NCI-H1930 (cell line): ENCODE measurements around the gene CCNI2.

Experiments
- DNase-seq, 2 experiments: peaks; one replicate each; lab custom pipeline; 2025; lab: John Stamatoyannopoulos, UW

The CCNI2 gene

GRCh38 chr5:132765311-132766019 is 18.2 kb downstream of the CCNI2 start:
- DNase-seq, result no peak

GRCh38 chr5:132766020-132766805 is 19.0 kb downstream of the CCNI2 start:
- no peak for DNase-seq

DNA sequence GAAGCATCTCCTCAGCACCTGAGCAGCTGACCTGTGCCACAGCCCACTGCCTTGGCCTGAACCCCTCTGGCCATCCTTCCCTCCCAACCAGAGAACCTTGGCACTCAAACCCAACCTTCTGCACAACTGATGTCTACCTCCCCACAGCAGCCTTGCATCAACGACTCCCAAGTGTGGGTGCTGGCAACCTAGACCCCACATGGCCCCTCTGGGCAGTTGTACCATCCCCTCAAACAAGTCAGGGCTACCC is 19.5 kb downstream of the CCNI2 start:
- no peak for DNase-seq

DNA sequence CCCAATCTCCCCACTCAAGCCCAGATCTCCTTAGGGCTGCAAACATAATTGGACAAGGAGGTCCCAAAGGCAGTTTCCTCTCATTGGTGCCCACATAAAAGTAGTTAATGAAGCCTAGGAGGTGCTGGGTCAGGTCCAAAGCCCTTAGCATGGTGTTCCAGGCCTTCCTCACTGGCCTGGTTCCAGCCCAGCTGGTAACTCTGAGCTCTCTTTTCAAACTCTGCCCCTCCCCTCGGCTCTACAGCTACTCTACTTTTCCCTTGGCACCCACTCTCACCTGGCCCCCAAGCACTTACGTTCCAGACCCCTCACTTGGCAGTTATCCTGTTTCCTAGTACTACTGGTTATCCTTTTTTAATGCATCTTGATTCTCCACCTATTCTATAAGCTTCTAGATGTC is 19.9 kb downstream of the CCNI2 start:
- no peak for DNase-seq

GRCh38 chr5:132768485-132768868 is 21.3 kb downstream of the CCNI2 start:
- DNase-seq, result no peak

- no peak for DNase-seq
These were observed 23.4 kb downstream of the CCNI2 start for GRCh38 chr5:132770476-132771159.

DNA sequence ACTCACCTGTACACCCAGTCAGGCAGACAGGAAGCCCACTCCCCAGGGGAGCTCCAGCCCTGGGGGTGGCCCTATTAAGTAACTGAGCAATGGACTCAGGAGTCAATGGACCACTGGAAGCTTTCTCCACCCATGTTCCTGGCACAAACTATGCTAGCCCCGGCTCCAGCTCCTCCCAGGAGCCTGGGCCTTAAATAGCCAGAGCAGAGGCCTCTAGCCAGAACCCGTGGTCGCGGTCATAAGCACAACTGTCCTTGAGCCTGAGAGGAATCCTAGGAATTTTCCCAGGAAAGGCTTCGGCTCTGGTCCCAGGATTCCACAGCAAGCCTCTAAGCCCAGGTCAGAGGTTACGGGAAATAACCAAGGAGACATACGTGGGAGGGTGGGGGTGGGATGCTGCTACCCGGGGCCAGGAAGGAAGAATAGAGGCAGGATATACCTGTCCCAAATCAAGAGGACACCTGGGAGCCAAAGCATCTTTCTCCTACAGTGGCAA is 24.3 kb downstream of the CCNI2 start:
- no peak for DNase-seq

- DNase-seq, result no peak
These were observed 25.3 kb downstream of the CCNI2 start for GRCh38 chr5:132772291-132773070.

- no peak for DNase-seq
These were observed 25.9 kb downstream of the CCNI2 start for GRCh38 chr5:132773114-132773513.

GRCh38 chr5:132773601-132774355 is 26.6 kb downstream of the CCNI2 start:
- no peak for DNase-seq

GRCh38 chr5:132774406-132774805 is 27.2 kb downstream of the CCNI2 start:
- DNase-seq, result no peak

DNA sequence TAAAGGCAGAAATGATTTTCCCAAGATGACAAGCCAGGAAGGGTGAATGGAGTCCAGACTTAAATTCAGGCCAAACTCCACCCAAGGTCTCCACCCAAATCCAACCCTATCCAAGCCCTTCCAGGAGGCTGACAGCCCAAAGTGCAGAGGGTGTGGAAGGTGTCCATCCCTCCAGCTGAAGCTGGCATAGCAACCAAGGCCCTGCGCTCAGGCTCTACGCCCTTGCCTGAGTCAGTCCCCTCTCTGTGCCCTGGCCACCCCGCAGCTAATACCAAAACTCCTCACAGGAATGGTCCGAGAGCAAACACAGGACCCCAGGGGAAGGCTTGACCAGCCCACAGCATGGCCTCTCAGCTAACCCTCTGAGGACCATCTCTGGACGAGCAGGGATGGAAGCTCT is 27.7 kb downstream of the CCNI2 start:
- no peak for DNase-seq

- no peak for DNase-seq
These were observed 28.3 kb downstream of the CCNI2 start for GRCh38 chr5:132775476-132775961.

DNA sequence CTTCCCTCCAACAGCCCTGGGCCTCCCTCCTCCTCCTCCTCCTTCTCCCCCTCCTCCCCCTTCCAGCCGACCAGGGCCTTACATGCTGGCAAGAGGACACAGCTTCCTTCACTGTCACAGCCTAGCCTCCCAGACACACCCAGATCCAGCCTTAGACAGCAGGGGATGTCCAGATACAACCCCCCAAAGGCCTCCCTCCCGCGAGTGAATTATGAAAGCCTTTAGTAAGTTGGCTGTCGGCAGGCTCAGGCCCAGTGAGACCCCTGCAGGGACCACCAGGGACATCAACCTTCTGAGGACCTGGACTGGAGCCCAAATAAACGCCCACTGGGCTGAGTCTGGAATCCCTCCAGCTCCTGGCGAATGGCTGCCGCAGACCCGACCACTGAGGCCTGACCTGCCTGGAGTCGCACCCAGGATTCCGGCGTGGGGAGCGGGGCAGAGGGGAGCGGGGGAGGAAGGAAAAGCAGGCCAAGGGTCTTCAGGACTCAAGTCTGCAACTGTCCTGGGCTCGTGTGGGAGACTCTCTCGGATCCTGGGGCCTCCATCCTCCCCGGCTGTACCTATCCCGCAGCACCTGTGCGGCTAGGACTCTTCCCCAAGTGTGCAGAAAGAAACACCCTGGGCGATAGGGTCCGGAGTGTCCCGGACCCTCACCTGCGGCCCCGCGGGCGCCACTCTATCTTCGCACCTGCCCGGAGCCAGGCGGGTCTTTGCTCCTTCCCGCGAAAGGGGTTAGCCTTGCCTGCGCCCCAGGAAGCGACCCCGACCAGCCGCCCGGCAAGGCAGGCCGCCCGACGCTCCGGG is 29.1 kb downstream of the CCNI2 start:
- DNase-seq, result no peak

DNA sequence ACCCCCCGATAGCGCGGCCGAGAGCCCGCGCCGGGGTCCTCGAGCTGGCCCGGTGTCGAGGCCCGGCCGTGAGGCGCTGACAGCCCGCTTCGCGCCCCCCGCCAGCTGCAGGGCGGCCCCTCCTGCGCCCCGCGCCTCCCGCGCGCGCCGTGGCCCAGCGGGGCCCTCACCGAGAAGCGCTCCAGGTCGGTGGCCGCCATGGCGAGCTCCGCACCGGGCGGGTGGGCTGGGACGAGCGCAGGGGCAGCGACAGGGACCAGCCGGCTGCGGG is 29.6 kb downstream of the CCNI2 start:
- no peak for DNase-seq

DNA sequence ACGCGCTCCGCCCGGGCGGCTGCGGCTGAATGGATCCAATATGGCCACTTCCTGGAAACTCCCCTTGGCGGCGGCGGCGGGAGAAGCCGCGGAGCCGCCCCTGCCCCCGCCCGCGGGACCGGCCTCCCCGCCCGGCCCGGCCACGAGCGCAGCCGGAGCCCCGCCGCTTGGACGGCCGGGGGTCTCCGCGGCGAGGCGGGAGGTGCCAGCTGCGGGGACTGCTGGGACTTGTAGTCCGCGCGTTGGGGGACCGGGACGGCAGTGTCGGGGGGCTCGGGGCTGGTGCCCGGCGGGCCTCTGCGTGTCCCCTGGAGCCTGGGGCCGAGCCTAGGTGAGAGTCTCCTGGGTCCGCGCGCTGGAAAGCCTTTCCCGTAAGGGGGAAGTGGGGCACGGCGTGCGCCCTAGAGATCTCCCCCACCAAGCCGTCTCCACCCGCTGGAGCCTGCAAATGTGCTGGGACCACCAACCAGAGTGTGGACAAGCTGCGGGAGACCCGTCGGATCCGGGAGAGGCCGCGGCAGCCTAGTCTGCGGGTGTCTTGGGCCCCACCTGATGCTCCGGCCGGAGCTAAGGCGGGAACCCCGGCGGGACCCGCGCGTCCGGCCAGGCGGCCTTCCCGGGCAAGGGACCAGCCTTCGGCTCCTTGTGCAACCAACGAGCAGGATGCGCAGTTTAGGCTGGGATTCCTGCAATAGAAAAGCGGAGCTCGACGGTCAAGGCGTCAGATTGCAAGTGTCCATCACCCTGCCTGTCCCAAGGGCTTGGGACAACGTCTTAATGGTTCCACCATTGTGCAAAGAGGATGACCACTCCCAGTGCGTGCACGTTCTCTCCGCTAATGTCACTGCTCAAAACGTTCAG is 30.2 kb downstream of the CCNI2 start, which contains the start of gene SEPTIN8:
Gene SEPTIN8 (minus strand): TSS at position 31 of the 861 bp plus-strand sequence. CDS start 102 bp downstream, outside the sequence.
- DNase-seq, result peak in 1 of 2 experiments; percentile 36

- no peak for DNase-seq
These were observed 30.9 kb downstream of the CCNI2 start for GRCh38 chr5:132778129-132778528.

- no peak for DNase-seq
These were observed 31.6 kb downstream of the CCNI2 start for GRCh38 chr5:132778856-132779255.

- DNase-seq, result no peak
These were observed 32.7 kb downstream of the CCNI2 start for GRCh38 chr5:132779961-132780360.

- DNase-seq, result no peak
These were observed 33.4 kb downstream of the CCNI2 start for GRCh38 chr5:132780577-132780976.
